HG02840 (cell line): ENCODE data around the gene EWSR1.

ENCODE experiments used
- ATAC-seq: cut with Tn5 transposase; IDR thresholded peaks from one replicate; pipeline ENCODE4 v1.9.1; 2021; ENCODE audit warnings: mild to moderate bottlenecking, moderate library complexity, moderate number of reproducible peaks; ENCODE audit not compliant: unreplicated experiment, low FRiP score

Gene EWSR1

DNA sequence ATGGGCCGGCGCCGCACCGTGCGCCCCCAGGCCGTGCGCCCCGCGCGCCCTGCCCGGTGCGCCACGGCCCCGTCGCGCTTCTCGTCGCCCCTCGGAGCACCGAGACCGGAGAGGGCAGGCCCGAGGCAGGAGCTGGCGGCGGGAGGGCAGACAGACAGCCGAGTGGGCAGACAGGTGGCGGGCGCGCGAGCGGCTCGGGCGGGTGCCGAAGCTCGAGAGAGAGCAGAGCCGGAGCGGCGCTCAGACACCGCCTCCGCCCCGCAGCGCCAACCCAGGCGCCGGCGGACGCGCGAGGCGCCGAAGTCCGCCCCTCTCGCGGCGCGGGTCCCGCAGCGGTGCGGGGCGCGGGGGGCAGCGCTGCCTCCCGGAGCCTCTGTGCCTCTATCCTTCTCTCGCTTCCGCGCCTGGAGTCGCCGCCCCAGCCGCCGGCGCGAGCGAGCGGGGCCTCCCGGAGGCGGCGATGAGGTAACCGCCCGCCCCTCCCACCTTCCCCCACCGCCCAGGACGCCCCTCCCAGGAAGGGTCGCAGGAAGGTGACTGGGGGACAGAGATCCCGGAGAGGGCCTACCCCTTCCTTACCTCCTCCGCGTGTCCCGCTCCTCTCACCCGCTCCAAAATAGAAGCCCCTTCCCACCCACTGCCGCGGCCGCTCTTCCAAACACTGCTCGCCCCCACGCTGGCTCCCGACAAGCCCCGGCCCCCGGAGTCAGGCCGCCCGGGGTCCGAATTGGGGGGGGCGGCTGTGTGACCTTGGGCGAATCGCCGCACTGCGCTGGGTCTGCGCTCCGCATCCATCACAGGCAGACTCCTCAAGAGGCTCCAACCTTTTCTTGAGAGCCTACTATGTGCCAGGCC is 47.4 kb downstream of the EWSR1 start, which contains the start of gene RASL10A:
Gene RASL10A, minus strand, starts transcription at position 412 of the 855 bp plus-strand sequence. CDS start 451 bp downstream, outside the sequence.
- no peak for ATAC-seq

DNA sequence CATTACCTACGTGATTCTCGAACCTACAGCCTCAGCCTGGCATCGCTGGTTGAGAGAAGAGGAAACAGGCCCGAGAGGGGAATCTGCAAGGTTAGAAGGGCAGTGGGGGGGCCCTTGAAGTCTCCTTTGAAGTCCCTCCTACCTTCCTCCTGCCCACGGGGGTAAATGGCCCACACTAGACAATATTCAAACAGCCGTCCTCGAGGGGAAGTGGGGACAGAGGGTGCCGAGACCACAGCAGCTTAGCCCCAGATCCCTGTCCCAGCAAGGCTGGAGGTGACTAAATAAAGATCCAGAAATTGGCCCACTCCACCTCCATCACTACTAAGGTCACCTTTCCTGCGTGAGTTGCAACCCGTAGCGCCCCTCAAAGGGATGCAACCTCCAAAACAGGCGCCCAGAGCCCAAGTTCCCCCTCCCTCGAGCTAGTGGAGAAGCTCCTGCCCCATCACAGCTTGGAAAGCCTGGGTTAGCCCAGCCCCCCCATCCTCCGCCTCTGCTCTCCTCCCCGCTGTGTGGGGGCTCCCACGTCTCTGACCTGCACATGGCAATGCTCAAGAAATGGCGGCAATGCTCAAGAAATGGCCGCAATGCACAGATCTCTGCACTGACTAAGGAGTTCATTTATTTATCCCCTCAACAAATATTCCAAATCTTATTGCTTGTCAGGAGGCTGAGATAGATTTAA is 48.2 kb downstream of the EWSR1 start:
- ATAC-seq: no peak

DNA sequence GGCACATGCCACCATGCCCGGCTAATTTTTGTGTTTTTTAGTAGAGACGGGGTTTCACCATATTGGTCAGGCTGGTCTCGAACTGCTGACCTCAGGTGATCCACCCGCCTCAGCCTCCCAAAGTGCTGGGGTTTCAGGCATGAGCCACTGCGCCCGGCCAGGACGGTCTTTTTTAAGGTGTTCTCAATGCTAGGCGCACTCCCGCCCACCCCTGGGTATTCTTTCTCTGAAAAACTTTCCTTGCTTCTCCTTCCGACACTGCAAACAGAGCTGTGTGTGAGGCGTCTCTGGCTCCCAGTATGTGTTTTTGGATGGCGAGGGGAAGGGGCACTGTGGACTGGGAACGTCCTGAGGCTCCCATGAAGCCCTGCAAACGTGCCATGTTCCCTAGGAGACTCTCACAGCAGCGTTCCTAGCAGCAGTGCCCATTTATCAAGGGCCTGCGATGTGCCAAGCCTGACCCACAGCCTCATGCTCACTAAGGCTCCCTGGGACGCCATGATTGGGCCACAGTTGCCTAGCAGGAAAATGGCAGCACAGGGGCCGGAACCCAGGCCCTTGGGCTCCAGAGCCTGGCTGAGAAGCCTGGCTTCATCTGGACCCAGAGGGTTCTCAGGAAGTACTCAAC is 49.9 kb downstream of the EWSR1 start:
- no peak for ATAC-seq

DNA sequence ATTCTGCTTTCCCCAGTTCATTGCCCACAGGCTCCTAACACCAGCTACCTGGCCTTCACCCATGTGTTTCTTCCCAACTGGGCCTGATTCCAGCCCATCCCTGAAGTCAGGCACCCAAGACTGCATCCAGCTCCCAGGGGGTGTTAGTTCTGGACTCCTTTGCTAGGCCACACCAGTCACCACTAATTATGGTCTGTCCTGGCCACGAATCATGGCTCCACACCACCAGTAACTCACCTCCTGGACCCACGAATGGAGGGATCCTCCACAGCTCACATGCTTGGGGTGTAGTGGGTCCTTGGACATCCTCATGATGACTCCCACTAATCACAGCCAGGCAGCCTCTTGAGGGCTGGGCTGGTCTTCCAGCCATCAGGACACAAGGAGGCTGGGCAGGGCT is 51.0 kb downstream of the EWSR1 start:
- ATAC-seq: no peak

DNA sequence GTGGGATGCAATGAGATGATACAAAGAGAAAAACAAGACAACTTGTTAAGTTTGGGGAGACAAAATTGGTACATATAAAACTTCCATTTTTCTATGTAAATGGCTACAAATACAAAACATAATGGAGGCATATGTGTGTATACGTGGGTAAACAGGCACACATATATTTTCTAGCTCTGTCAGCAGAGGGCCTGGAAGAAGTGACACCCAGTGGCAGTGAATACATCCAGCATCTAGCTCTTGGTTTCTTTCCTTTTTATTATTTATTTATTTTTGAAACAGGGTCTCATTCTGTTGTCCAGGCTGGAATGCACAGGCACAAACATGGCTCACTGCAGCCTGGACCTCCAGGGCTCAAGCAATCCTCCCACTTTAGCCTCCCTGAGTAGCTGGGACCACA is 52.5 kb downstream of the EWSR1 start:
- no peak for ATAC-seq

DNA sequence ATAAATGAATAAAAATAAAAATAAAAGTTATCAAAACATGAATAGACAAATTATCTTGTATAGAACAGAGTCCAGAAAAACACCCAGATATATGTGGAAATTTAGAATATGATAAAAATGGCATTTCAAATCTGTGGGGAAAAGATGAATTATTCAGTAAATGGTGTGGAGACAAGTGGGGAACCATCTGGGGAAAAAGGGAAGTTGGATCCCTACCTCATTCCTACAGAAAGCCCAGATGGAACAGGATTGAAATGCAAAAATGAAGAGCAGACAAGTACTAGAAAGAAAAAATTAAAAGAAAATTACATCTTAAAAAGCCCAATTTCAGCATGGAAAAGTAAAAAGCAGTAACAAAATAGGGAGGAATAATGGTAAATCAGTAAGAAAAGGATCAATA is 55.6 kb downstream of the EWSR1 start:
- no peak for ATAC-seq

DNA sequence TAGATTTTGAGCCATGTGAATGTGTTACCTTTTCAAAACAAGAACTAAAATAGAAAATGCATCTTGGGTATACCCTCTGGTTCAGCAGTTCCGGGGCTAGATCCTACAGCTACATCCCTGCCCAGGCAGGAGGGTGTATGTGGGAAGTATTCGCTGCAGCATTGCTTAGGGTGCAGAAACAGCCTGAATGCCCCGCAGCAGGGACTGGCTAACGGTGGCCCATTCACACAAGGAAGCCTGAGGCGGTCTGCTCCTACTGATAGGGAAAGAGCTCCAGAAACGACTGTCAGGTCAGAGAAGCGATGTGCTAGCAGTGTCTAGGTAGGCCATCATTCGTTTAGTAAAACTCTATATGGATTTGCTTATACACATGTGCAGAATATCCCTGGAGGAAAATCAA is 57.3 kb downstream of the EWSR1 start:
- no peak for ATAC-seq

DNA sequence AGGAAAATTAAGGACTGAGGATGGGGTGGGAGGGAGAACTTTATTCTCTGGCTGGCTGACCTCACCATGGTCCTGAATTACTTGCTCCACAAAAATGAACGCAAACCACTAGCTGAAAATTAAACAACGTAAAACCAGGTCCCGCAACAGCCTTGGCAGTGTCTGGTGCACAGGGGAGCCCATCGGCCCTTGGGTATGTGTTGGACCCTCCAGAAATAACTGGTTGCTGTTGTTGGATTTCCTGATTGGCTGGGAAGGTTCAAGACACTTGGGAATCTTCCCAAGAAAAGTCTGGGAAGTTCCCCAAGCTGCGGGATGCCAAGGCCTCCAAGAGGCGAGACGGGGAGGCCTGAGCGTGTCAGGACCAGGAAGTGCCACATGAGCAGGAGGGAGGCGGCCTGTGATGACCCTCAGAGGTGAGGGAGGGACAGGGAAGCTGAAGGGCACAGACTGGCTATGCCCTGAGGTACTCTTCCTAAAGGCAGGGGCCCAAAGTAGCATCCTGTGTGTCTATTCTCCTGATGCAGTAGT is 57.8 kb downstream of the EWSR1 start:
- ATAC-seq: no peak

DNA sequence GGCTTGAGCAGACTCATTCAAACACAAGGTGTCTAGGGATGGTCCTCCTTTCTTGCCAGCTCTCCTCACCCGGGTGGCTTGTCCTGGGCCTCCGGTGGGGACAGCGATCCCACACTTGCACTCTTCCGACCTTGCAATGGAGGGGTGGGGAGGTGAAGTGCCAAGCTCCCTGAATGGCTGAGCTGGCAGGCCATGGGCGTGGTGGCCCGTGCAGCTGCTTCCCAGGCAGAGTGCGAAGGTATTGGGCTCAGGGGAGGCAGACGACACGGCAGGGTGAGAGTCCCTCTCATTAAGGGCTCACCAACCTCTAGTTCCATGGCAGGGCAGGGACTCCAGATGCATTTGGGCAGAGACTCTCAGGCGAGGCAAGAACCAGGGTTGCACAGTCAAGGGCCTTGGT is 58.4 kb downstream of the EWSR1 start:
- no peak for ATAC-seq

DNA sequence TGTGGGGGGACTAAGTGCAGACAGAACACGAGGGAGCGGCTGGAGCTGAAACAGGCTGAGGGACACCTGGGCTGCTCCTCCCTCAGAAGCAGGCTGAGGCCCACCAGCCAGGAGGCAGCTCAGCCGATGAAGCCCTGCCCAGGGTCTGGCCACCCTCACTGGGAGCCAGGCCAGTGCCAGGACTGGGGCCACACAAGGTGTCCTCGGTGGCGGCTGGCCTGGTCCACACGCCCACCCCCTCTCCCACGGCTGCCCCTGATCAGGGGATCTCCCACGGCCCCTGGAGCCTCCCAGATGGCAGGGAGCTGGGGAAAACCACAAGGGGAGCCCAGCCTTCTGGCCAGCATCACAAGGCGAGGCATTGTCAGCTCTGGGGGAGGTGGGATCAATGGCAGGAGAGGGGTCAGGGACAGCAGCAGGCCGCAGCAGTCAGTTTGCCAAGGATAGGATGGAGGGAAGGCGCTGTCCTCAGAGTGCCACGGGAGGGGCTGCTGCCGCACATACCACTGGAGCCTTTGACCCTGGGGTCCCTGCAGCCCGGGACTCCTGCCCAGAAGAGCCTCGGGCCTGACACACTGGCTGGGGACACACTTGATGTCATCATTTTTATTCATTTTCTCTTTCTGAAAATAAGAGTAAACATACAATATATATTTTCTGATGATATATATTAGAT is 59.2 kb downstream of the EWSR1 start:
- no peak for ATAC-seq

DNA sequence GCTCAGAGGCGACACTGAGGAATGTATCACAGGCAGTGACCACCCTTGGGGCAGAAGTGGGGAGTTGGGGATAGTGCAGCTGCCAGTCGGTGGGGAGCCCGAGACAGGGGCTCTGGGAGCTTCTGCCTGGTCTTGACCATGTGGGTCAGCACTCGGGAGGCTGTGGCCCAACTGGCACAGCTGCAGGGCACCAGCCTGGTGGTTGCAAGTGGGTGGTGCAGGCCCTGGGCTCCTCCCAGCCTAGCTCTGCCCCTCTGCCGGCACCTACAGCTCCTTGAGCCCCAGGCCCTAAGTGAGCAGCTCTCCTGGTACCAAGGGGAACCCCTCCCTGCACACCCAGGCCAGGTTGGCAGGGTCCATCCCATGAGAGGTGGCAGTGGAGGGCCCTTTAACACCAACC is 60.0 kb downstream of the EWSR1 start:
- ATAC-seq: no peak

DNA sequence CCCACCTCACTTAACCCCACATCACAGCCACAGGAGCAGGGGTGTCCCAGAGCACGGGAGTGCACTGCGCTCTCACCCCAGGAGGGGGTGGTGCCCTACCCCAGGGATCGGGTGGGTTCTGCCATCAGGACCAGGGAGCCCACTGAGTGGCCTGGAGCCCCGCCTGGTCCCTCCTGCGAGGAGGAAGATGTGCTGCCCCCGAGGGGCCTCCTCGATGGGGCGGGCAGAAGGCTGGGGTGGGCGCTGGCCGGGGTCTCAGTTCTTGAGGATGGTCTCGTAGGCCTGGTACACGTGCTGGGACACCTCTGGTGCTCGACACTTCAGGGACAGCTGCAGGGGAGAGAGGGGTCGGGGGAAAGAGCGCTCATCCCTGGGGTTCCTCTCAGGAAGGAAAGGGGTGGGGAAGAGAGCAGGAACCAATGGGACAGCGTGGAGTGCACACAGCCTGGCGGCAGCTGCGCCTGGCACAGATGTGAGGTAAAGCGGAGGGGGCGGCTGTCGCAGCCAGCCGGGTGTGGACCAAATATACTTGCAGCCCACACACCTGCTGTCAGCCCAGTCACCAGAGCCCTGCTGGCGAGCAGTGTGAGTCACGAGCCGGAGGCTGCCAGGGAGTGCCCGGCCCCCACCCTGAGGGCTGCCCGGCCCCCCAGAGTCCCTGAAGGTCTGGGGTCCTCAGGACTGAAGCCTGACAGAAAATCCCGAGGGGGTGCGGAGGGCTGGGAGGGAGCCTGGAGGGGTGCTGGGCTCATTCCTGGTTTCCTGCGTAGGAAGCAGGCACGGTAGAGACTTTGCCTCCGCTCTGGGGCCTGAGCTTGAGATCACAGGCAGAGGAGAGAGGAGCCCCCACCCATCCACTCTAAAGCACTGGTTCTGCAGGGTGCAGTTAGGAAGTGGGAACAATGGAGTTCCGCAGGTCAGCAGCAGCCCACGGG is 60.8 kb downstream of the EWSR1 start:
- ATAC-seq: no peak

DNA sequence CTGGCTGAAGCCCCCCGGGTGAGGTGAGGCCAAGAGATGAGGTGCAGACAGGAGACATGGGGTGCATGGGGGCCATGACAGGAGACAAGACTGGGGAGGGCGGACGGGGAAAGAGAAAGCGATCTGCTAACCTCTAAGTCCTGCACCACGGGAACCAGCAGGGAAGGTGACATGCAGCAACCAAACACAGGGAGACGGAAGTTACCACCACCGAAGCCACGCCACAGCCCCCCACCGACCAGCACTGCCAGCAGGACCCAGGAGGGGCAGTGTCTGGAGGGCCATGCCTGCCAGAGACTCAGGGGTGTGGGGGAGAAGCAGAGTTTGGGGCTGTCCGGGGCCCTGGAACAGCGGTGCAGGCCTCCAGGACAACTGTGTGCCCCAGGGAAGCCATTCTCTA is 61.5 kb downstream of the EWSR1 start:
- no peak for ATAC-seq

DNA sequence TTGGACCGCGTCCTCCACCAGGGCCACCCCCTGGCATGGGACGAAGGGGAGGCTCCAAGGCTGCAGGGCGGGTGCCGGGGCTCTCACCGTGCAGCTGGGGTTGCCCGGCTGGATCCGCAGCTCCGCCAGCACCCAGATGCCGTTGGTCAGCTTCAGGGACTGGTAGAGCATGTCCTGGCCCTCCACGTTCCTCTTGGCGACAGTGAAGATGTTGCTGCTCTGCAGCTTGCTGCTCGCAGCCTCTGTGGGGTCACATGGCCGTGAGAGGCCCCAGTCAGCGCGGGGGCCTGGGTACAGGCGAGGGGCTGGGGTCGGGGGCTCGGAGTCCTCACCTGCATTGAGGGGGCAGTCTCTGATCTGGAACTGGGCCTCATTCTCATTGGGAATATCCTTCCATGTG is 62.2 kb downstream of the EWSR1 start:
- no peak for ATAC-seq

DNA sequence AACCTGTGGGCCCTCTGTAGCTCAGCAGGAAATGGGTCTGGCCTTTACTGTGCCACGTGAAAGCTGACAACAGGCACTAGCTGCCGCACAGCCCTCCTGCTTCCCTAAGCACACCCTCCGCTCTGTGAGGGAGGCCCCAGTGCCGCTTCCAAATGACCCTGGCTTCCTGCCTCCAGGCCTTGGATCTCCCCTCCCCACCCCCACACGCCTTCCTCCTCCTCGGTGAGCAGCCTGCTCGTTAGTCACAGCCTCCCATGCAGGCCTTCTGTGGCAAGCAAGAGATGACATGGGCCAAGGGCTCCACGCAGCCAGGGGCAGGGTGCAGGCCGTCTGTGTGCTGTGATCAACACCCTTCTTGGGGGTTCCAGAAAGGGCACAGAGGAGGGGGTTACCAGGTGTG is 62.7 kb downstream of the EWSR1 start:
- ATAC-seq: no peak

DNA sequence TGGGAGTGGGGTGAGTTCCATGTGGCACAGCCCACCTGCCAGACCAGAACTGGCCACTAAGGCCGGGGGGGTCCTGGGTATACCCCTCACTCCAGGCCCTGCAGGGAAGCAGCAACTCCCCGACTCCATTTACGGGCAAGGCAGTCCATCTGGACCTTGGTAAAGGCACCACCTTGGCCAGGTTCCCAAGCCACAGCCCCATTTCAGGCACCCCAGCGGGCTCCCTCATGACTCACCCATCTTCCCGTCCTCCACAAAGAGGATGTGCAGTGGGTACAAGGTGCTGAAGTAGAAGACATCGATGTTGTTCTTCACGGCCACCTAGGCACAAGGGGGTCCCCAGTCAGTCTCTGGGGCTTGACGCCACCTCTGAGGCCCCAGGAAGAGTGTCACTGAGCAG is 63.1 kb downstream of the EWSR1 start:
- ATAC-seq: no peak

DNA sequence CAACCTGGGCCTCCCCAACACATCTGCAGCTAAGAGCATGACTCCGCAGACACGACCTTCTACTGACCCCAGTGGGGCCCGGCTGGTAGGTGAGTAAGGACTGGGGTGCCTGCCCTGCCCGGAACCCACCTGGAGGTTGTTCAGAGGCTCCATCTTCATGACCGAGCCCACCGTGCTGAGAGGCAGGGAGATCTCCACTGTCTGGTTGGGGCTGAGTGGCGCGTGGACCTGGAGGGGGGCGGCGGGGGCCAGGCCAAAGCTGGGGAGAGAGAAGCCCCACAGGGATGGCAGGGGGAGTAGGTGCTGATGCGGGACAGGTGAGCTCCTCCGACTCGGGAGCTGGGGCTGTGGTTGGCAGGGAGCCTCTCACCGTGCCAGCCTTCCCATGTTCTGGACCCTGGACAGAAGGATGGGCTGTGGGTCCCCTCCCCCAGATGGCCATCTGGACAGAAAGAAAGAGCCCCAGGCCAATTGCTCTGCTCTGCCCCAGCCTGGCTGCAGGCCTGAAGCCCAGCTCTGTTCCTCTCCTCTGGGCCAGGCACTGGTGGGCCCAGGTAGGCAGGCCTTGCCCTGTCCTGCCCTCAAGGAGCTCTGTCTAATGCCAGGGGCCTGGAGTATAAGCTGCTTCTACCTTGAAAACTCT is 63.7 kb downstream of the EWSR1 start:
- ATAC-seq: no peak

DNA sequence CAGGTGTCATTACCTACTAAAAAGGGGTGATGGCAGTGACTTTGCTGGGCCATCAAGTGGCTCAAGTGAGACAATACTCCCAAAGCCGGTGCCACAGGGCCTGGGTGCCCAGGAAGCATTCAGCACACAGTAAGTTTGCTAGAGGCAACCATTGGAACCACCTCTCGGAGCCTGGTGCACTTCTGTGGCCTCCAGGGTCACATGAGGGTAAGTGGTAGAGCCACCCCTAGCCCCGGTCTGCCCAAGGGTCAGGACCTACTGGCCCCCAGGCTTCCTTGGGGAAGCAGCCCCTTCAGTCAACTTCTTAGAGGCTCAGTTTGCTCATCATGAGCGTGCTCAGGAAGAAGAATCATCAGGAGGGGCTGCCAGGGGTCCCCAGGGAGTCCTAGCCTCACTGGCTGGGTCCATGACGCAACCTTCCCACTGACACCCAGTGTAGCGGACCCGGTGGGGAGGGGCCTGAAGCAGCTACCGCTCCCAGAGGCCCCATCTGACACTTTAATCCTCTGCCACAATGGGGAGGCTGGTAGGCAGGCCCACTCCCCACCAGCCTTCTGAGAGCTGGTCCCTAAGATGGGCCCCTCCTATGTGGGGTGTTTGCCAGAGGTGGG is 64.9 kb downstream of the EWSR1 start:
- no peak for ATAC-seq

DNA sequence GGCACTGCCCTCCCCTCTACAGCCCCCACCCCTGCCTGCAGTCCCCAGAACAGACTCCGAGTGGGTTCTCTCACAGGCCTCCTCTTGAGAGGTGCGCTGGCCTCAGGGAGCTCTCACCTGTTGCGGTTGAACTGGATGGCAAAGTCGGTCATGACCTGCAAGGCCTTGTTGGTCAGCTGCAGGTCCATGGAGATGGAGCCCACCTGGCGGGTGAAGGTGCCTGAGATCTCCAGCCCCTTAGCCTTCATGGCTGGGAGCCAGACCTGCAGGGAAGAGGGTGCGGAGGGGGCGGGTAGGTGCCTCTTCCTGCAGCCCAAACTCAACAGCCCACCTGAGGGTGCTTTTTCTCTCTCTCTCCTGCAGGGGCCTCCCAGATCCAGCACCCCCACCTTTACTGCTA is 66.1 kb downstream of the EWSR1 start:
- ATAC-seq: no peak
